Activated naive CD4-positive, alpha-beta T cell treated with anti-CD3 and anti-CD28 coated beads, Interleukin-2, amount 50 U/mL, for 72 hours (primary cell): ENCODE results near the gene ADAMTS17. TPM values are rescaled to one million over a fixed set of nuclear protein-coding genes. Genes with fewer than 3 reads are reported as not detected.
A peak's percentile ranks its signal among the peaks of the same experiment; 100 is the strongest.

Source experiments
- ATAC-seq, 2 donors: fragments of 150-1000 bp; cut with Tn5 transposase; 2 replicates each; pipeline ENCODE4 v1.10.0; 2021; ENCODE audit warnings: mild to moderate bottlenecking in 2 of 2, moderate library complexity in 2 of 2
- DNase-seq, 2 donors: peaks; one replicate each; pipeline ENCODE4 v3.0.0; 2021 to 2022; ENCODE audit warnings: low spot score in 2 of 2
- H3K27ac Mint-ChIP-seq, 2 donors: one replicate each; pipeline ENCODE4 v1.8.0; 2022; ENCODE audit warnings: mild to moderate bottlenecking in 2 of 2, mixed read lengths in 2 of 2
- H3K36me3 Mint-ChIP-seq, 2 donors: one replicate each; pipeline ENCODE4 v1.8.0; 2022; ENCODE audit warnings: mixed read lengths in 2 of 2
- H3K9me3 Mint-ChIP-seq, 2 donors: one replicate each; pipeline ENCODE4 v1.8.0; 2022; ENCODE audit warnings: mixed read lengths in 2 of 2
- total RNA-seq, 2 donors: library from RNA; stranded (reverse); gene quantifications; one replicate each; pipeline ENCODE4 v1.2.3, GENCODE V29; 2022

ADAMTS17 gene
- total RNA-seq, 2 donors from 2014 or later: 0.19 to 1.5 TPM

GRCh38 chr15:100298257-100298656 lies 43.5 kb downstream of the ADAMTS17 start:
- DNase-seq: no peak
- ATAC-seq: no peak
- Mint-ChIP-seq H3K36me3 (peaks cover 18 to 20% of the 10 kb centered on the region in 2 donors), H3K27ac (no peak overlapping the region), H3K9me3 (peaks cover 5 to 17% of the 10 kb centered on the region in 2 donors)

- DNase-seq (no peak), ATAC-seq (no peak)
- Mint-ChIP-seq H3K27ac (no peak overlapping the region), H3K9me3 (peaks cover 5 to 17% of the 10 kb centered on the region in 2 donors), H3K36me3 (peaks cover 18 to 20% of the 10 kb centered on the region in 2 donors)
Measured at GRCh38 chr15:100297812-100298211, 44.0 kb downstream of the ADAMTS17 start.

GRCh38 chr15:100295939-100296565 lies 45.7 kb downstream of the ADAMTS17 start:
- peaks cover 11 to 27% of the 10 kb centered on the region in 2 donors for H3K36me3 Mint-ChIP-seq
- DNase-seq: no peak
- H3K27ac Mint-ChIP-seq: no peak overlapping the region
- ATAC-seq: no peak
- peaks cover 8 to 23% of the 10 kb centered on the region in 2 donors for H3K9me3 Mint-ChIP-seq

- H3K36me3 Mint-ChIP-seq: peaks cover 15 to 36% of the 10 kb centered on the region in 2 donors
Measured at GRCh38 chr15:100292010-100292409, 49.8 kb downstream of the ADAMTS17 start.

GRCh38 chr15:100291106-100291505 lies 50.7 kb downstream of the ADAMTS17 start:
- Mint-ChIP-seq H3K36me3 (peaks cover 15 to 45% of the 10 kb centered on the region in 2 donors), H3K9me3 (peaks cover 18 to 23% of the 10 kb centered on the region in 2 donors), H3K27ac (no peak overlapping the region)
- ATAC-seq (no peak), DNase-seq (no peak)

More at GRCh38 chr15:100292010-100292409, 49.8 kb downstream of the ADAMTS17 start:
- no peak for ATAC-seq
- no peak for DNase-seq
- peaks cover 18 to 28% of the 10 kb centered on the region in 2 donors for H3K9me3 Mint-ChIP-seq
- H3K27ac Mint-ChIP-seq: no peak overlapping the region

- peaks cover 8 to 36% of the 10 kb centered on the region in 2 donors for H3K36me3 Mint-ChIP-seq
- H3K27ac Mint-ChIP-seq: no peak overlapping the region
Measured at GRCh38 chr15:100285641-100286295, 56.0 kb downstream of the ADAMTS17 start.

GRCh38 chr15:100284701-100285100 lies 57.1 kb downstream of the ADAMTS17 start:
- Mint-ChIP-seq H3K27ac (no peak overlapping the region), H3K36me3 (peaks cover 6 to 34% of the 10 kb centered on the region in 2 donors), H3K9me3 (peaks cover 5 to 7% of the 10 kb centered on the region in 2 donors)
- DNase-seq (no peak), ATAC-seq (no peak)

More at GRCh38 chr15:100285641-100286295, 56.0 kb downstream of the ADAMTS17 start:
- H3K9me3 Mint-ChIP-seq: peaks cover 8% of the 10 kb centered on the region in 2 donors
- DNase-seq: no peak
- no peak for ATAC-seq

GRCh38 chr15:100284191-100284590 lies 57.6 kb downstream of the ADAMTS17 start:
- no peak for ATAC-seq
- Mint-ChIP-seq H3K9me3 (peaks cover under 1 to 2% of the 10 kb centered on the region in 2 donors), H3K27ac (no peak overlapping the region), H3K36me3 (peaks cover 6 to 29% of the 10 kb centered on the region in 2 donors)
- DNase-seq: no peak

- no peak overlapping the region for H3K27ac Mint-ChIP-seq
Measured at GRCh38 chr15:100281096-100281917, 60.5 kb downstream of the ADAMTS17 start.

GRCh38 chr15:100279849-100280248 lies 61.9 kb downstream of the ADAMTS17 start:
- Mint-ChIP-seq H3K27ac (peak overlapping the region in 1 of 2 donors; percentile 3), H3K36me3 (peaks cover 0 to 5% of the 10 kb centered on the region in 2 donors), H3K9me3 (peaks cover 0 to 2% of the 10 kb centered on the region in 2 donors)
- no peak for ATAC-seq
- DNase-seq: no peak

More at GRCh38 chr15:100281096-100281917, 60.5 kb downstream of the ADAMTS17 start:
- DNase-seq (no peak), ATAC-seq (no peak)
- H3K36me3 Mint-ChIP-seq: peaks cover 0 to 5% of the 10 kb centered on the region in 2 donors
- no peaks in the 10 kb centered on the region for H3K9me3 Mint-ChIP-seq

- ATAC-seq (no peak), DNase-seq (no peak)
- Mint-ChIP-seq H3K36me3 (peaks cover 0 to 7% of the 10 kb centered on the region in 2 donors), H3K27ac (no peak overlapping the region), H3K9me3 (peaks cover 0 to 6% of the 10 kb centered on the region in 2 donors)
Measured at GRCh38 chr15:100279446-100279845, 62.3 kb downstream of the ADAMTS17 start.

GRCh38 chr15:100278596-100279380 lies 63.0 kb downstream of the ADAMTS17 start:
- ATAC-seq: no peak
- H3K9me3 Mint-ChIP-seq: peaks cover under 1 to 12% of the 10 kb centered on the region in 2 donors
- no peak for DNase-seq
- H3K36me3 Mint-ChIP-seq: peaks cover 2 to 10% of the 10 kb centered on the region in 2 donors
- H3K27ac Mint-ChIP-seq: no peak overlapping the region

- H3K36me3 Mint-ChIP-seq: peaks cover 17 to 25% of the 10 kb centered on the region in 2 donors
Measured at GRCh38 chr15:100277087-100277855, 64.5 kb downstream of the ADAMTS17 start.

GRCh38 chr15:100276506-100276905 lies 65.3 kb downstream of the ADAMTS17 start:
- no peak overlapping the region for H3K27ac Mint-ChIP-seq
- ATAC-seq: no peak
- H3K9me3 Mint-ChIP-seq: peaks cover 20 to 32% of the 10 kb centered on the region in 2 donors
- H3K36me3 Mint-ChIP-seq: peaks cover 17 to 33% of the 10 kb centered on the region in 2 donors
- no peak for DNase-seq

More at GRCh38 chr15:100277087-100277855, 64.5 kb downstream of the ADAMTS17 start:
- Mint-ChIP-seq H3K27ac (no peak overlapping the region), H3K9me3 (peaks cover 16 to 26% of the 10 kb centered on the region in 2 donors)
- DNase-seq: no peak
- ATAC-seq: no peak

- ATAC-seq (no peak), DNase-seq (no peak)
- Mint-ChIP-seq H3K27ac (no peak overlapping the region), H3K9me3 (peaks cover 23 to 36% of the 10 kb centered on the region in 2 donors), H3K36me3 (peaks cover 17 to 33% of the 10 kb centered on the region in 2 donors)
Measured at GRCh38 chr15:100275641-100276040, 66.1 kb downstream of the ADAMTS17 start.
